Esophagus muscularis mucosa (tissue), 4 donors: ENCODE measurements around the gene USF3. TPM values are rescaled to one million over a fixed set of nuclear protein-coding genes. Genes with fewer than 3 reads are reported as not detected.

Source experiments
- DNase-seq: peaks from one replicate; pipeline ENCODE4 v3.0.0-alpha.2; 2017; ENCODE audit errors: extremely low spot score
- H3K27ac ChIP-seq, 4 donors: fragments of 200-600 bp; sonication (generic); replicated peaks in 1 of 4; 1 replicate in 3 of 4; 2 replicates in 1 of 4; pipeline ENCODE4 v1.5.1; 2016 to 2019; ENCODE audit warnings: mild to moderate bottlenecking in 1 of 4
- H3K27me3 ChIP-seq, 4 donors: fragments of 200-600 bp; sonication (generic); one replicate each; pipeline versions ENCODE4 v1.5.1 to v1.6.0; 2016 to 2019
- H3K36me3 ChIP-seq, 4 donors: fragments of 200-600 bp; sonication (generic); one replicate each; pipeline ENCODE4 v1.5.1; 2016 to 2019
- H3K4me1 ChIP-seq, 4 donors: fragments of 200-600 bp; sonication (generic); one replicate each; pipeline ENCODE4 v1.5.1; 2016 to 2019
- H3K4me3 ChIP-seq, 4 donors: fragments of 200-600 bp; sonication (generic); 1 replicate in 2 of 4; 2 replicates in 2 of 4; pipeline ENCODE4 v1.5.1; 2016 to 2019; ENCODE audit warnings: mild to moderate bottlenecking in 4 of 4, moderate library complexity in 1 of 4
- H3K9me3 ChIP-seq, 4 donors: fragments of 200-600 bp; sonication (generic); 1 replicate in 3 of 4; 2 replicates in 1 of 4; pipeline ENCODE4 v1.5.1; 2016 to 2019
- CTCF ChIP-seq, 3 experiments: fragments of 200-600 bp in 2 of 3; fragments of 450-650 bp in 1 of 3; sonication (generic) in 2 of 3; IDR thresholded peaks; one replicate each; pipeline ENCODE4 v1.5.1; 2017 to 2019; ENCODE audit warnings: antibody characterized with exemption in 3 of 3, mild to moderate bottlenecking in 2 of 3, moderate library complexity in 1 of 3
- EP300 ChIP-seq: sonication (generic); formaldehyde crosslinking; IDR thresholded peaks from one replicate; pipeline ENCODE4 v1.6.1; 2017; ENCODE audit warnings: antibody characterized with exemption
- POLR2A ChIP-seq: fragments of 450-650 bp; IDR thresholded peaks from one replicate; pipeline ENCODE4 v1.6.1; 2017; ENCODE audit warnings: antibody characterized with exemption, moderate library complexity, mild to moderate bottlenecking, low read depth
- POLR2AphosphoS5 ChIP-seq, 2 donors: sonication (generic); formaldehyde crosslinking; IDR thresholded peaks; one replicate each; pipeline ENCODE4 v1.6.1; 2017; ENCODE audit warnings: antibody characterized with exemption in 2 of 2
- WGBS: methylation state at CpG from one replicate; pipeline ENCODE4 v1.1.5; 2018; 5-methylcytosine and 5-hydroxymethylcytosine counted together
- intact Hi-C: fragments of 100-400 bp; cut with DNase I; formaldehyde crosslinking; loops from one replicate; pipeline ENCODE4 v1.15.1; 2023
- total RNA-seq, 4 donors: library from RNA; depleted of rRNA; stranded (reverse); fragments of >200 nt; gene quantifications; one replicate each; pipeline versions ENCODE4 v1.1.0 to v1.2.1, GENCODE V29; 2016

USF3 gene
- total RNA-seq, 4 donors from 2014 or later = 20.8 to 28.6 (median 25.0) TPM

- TF ChIP-seq POLR2A = no peak
- TF ChIP-seq POLR2AphosphoS5 (IDR thresholded peaks at IDR 0.05) = no peak
- no peak for TF ChIP-seq CTCF (IDR thresholded peaks at IDR 0.05)
- no peak for TF ChIP-seq EP300
- Histone ChIP-seq H3K27ac (no peak overlapping the region), H3K27me3 (no peaks in the 10 kb centered on the region), H3K9me3 (no peaks in the 10 kb centered on the region), H3K36me3 (peaks cover 10 to 42% (median 27%) of the 10 kb centered on the region in 4 donors), H3K4me3 (no peak overlapping the region), H3K4me1 (peaks cover 0 to 17% (median 10%) of the 10 kb centered on the region in 4 donors)
- no peak for DNase-seq
- intact Hi-C loops = no loop called here
- 64% methylated on average over 1 of the region's 1 CpG for WGBS
Measured at GRCh38 chr3:113719294-113719693, 22.9 kb upstream of the USF3 start.

- no peak for DNase-seq
- Histone ChIP-seq H3K4me3 (no peak overlapping the region), H3K4me1 (peaks cover 0 to 17% (median 10%) of the 10 kb centered on the region in 4 donors), H3K27ac (no peak overlapping the region), H3K27me3 (no peaks in the 10 kb centered on the region), H3K36me3 (peaks cover 10 to 42% (median 24%) of the 10 kb centered on the region in 4 donors), H3K9me3 (no peaks in the 10 kb centered on the region)
- 100% methylated on average over 2 of the region's 3 CpGs for WGBS
- intact Hi-C loops = no loop called here
- no peak for TF ChIP-seq CTCF (IDR thresholded peaks at IDR 0.05)
- TF ChIP-seq EP300 = no peak
- no peak for TF ChIP-seq POLR2AphosphoS5 (IDR thresholded peaks at IDR 0.05)
- TF ChIP-seq POLR2A = no peak
Measured at GRCh38 chr3:113717818-113718217, 21.4 kb upstream of the USF3 start.

- TF ChIP-seq CTCF (IDR thresholded peaks at IDR 0.05) (no peak), EP300 (no peak), POLR2AphosphoS5 (IDR thresholded peaks at IDR 0.05) (no peak), POLR2A (no peak)
- no peak for DNase-seq
- intact Hi-C loops = no loop called here
- peaks cover 10 to 38% (median 21%) of the 10 kb centered on the region in 4 donors for H3K36me3 ChIP-seq
- H3K4me3 ChIP-seq = no peak overlapping the region
- no peaks in the 10 kb centered on the region for H3K27me3 ChIP-seq
- no peak overlapping the region for H3K27ac ChIP-seq
- no peaks in the 10 kb centered on the region for H3K9me3 ChIP-seq
- 97% methylated on average over 3 of the region's 3 CpGs for WGBS
- peaks cover 0 to 17% (median 10%) of the 10 kb centered on the region in 4 donors for H3K4me1 ChIP-seq
Measured at GRCh38 chr3:113717308-113717707, 20.9 kb upstream of the USF3 start.

GRCh38 chr3:113714702-113715101 is 18.3 kb upstream of the USF3 start:
- Histone ChIP-seq H3K4me3 (no peak overlapping the region), H3K27ac (no peak overlapping the region), H3K4me1 (peaks cover 0 to 4% (median 2%) of the 10 kb centered on the region in 4 donors), H3K27me3 (no peaks in the 10 kb centered on the region), H3K9me3 (no peaks in the 10 kb centered on the region), H3K36me3 (peaks cover 0 to 12% (median 6%) of the 10 kb centered on the region in 4 donors)
- WGBS = 68% methylated on average over 1 of the region's 1 CpG
- intact Hi-C loops = no loop called here
- DNase-seq = no peak
- TF ChIP-seq EP300 = no peak

- Histone ChIP-seq H3K27me3 (peaks cover 0 to 8% (median 0%) of the 10 kb centered on the region in 4 donors), H3K4me3 (no peak overlapping the region), H3K27ac (no peak overlapping the region), H3K4me1 (no peaks in the 10 kb centered on the region), H3K9me3 (no peaks in the 10 kb centered on the region), H3K36me3 (no peaks in the 10 kb centered on the region)
- 55% methylated on average over 3 of the region's 3 CpGs for WGBS
- intact Hi-C loops = no loop called here
- TF ChIP-seq POLR2A = no peak
- no peak for TF ChIP-seq POLR2AphosphoS5 (IDR thresholded peaks at IDR 0.05)
- no peak for TF ChIP-seq CTCF (IDR thresholded peaks at IDR 0.05)
- TF ChIP-seq EP300 = no peak
- no peak for DNase-seq
Measured at GRCh38 chr3:113712129-113712528, 15.7 kb upstream of the USF3 start.
